GM21786 (cell line): Measurements from ENCODE around the gene MYLK4.
"Not testable (repeated sequence)": the region's sequence is repeated elsewhere in the genome, so short reads cannot be mapped to it uniquely, and the experiment has no call there.

ENCODE experiments used
- ATAC-seq: cut with Tn5 transposase; IDR thresholded peaks from one replicate; pipeline ENCODE4 v1.9.1; 2021; ENCODE audit not compliant: unreplicated experiment

MYLK4 gene

GRCh38 chr6:2780102-2780737 is 29.5 kb upstream of the MYLK4 start:
- ATAC-seq = no peak

GRCh38 chr6:2777249-2777648 is 26.5 kb upstream of the MYLK4 start:
- no peak for ATAC-seq

GRCh38 chr6:2775003-2775402 is 24.3 kb upstream of the MYLK4 start:
- no peak for ATAC-seq

DNA sequence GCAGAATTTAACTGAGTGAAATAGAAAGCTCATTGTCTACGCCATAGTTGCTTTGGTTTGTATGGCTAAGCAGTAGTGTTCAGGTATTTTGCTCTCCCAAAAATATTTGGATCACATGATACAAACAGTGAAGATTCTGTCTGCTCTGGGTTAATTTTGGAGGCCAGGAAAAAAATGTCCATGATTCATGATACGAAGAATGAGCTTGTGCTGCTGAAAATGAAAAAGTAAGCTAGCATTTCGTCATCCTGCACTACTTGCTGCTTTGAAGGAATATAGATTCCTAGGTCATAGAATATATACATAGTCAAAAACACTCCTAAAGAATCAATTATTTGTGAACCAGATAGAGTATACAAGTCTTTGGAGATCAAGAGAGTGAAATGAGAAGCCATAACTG is 22.7 kb upstream of the MYLK4 start:
- no peak for ATAC-seq

DNA sequence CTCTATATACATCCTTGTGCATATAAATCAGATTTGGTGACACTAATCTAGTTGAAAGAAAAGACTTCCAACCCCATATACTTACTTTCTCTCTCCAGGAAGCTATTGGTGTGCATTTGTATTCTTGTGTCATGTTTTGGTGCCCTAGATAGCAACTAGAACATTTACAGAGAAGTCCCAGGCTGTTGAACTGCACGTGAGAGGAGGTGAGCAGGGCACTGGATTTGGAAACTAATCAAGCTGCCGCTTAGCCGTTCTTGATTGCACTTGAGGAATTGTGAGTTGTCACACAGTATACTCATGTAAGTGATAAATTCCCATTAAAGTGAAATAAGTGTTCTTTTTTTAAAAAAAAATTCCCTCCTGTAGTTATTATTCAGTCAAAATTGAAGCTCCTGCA is 22.1 kb upstream of the MYLK4 start:
- no peak for ATAC-seq

DNA sequence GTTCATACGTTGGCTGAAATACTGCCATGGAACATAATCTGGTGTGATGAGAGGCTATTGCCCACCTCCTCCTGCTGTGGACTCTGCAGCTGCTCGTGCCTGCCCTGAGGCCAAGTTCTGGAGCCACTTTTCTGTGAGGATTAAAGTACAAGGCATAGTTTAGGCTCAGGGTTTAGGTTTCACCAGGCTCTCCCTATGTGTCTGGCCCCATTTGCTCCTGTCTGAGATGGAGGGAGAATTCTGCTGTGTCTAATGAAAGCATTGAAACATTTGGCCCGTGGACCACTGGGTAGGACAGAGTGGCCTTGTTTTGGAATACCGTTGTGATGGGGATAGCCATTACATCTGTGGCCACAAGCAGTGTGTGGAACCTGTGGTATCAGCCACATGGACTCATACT is 20.4 kb upstream of the MYLK4 start:
- ATAC-seq = no peak

DNA sequence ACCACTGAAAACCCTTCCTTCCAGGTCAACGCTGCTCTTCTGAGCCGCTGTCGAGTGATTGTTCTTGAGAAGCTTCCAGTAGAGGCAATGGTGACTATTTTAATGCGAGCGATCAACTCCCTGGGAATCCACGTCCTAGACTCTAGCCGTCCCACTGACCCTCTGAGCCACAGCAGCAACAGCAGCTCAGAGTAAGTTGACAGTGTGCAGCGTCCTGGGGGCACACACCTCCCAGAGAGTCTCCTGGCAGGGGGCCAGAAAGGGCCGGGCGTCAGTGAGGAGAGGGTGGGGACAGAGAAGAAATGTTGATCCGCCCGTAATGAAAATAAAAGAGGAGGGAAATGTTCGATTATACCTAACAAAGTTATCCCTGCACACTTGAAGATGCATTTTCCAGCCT is 19.4 kb upstream of the MYLK4 start:
- ATAC-seq = no peak

- ATAC-seq = no peak
These were observed 18.0 kb upstream of the MYLK4 start for GRCh38 chr6:2768696-2769095.

- ATAC-seq = no peak
These were observed 17.2 kb upstream of the MYLK4 start for GRCh38 chr6:2767657-2768524.

DNA sequence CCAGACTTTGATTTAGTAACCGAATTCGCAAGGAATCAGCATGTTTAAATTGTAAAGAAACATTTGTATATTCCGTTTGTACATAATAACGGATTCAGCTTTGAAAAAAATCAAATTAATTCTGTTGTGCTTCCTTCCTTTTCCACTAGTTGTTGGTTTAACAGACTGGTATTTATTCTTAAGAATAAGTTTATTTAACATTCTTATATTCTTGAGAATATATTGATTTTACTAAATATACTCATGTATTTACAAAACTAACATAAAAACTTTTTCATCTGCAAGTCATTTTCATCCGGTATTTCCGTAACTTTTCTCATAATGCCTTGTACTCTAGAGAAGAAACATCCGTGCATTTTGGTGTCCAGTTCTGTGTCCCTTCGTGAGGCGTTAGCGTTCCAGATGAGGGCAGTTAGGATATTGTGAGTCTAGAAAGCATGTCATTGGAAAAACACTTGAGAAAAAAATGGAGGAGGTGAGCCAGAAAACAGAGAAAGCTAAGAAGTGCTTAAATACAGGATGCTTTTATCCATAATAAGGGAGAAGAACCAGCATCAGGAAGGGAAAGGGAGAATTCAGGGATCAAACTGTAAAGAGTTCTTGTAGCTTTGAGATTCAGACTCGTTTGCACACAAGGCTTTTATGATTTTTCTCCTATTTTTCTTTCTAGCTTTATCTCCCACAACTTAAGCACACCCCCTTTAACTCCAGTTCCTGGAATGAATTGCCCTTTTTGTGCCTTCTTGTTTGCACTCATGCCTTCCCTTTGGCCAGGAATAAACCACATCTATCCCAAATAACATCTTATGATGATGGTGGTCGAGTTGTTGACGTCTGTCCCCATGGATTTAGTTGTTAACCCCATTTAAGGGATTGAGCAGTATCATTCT is 16.3 kb upstream of the MYLK4 start:
- no peak for ATAC-seq

DNA sequence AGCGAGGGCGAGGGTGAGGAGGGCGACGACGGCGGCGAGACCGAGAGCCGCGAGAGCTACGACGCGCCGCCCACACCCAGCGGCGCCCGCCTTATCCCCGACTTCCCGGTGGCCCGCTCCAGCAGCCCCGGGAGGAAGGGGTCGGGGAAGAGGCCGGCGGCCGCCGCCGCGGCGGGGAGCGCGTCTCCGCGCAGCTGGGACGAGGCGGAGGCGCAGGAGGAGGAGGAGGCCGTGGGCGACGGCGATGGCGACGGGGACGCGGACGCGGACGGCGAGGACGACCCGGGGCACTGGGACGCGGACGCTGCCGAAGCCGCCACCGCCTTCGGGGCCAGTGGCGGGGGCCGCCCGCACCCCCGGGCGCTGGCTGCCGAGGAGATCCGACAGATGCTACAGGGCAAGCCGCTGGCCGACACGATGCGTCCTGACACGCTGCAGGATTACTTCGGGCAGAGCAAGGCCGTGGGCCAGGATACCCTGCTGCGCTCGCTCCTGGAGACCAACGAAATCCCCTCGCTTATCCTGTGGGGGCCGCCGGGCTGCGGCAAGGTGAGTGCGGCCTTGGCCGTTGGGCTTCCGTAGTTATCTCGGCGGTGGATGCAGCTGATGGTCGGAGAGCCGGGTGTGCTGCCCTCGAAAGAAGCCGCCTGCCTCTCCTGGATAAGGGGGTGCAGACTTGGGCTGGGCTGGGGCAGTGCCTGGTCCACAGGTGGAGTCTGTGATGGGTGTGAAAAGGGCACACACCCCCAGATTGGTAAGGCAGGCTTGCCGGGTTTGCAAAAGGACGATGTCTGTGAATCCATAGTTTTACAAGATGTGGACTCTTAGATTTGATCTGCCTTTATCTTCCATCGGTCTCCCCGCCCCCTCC is 15.4 kb upstream of the MYLK4 start:
- ATAC-seq = peak; percentile 17

- peak; percentile 88 for ATAC-seq
These were observed 14.6 kb upstream of the MYLK4 start, which contains the start of gene WRNIP1 for GRCh38 chr6:2765166-2765895. Gene WRNIP1 (plus strand): TSS chr6:2765393. CDS start chr6:2765623, 230 bp downstream.

- ATAC-seq = peak; percentile 52
These were observed 14.0 kb upstream of the MYLK4 start for GRCh38 chr6:2764610-2765165.

GRCh38 chr6:2763876-2764540 is 13.3 kb upstream of the MYLK4 start:
- ATAC-seq = no peak

GRCh38 chr6:2763345-2763841 is 12.7 kb upstream of the MYLK4 start:
- no peak for ATAC-seq

DNA sequence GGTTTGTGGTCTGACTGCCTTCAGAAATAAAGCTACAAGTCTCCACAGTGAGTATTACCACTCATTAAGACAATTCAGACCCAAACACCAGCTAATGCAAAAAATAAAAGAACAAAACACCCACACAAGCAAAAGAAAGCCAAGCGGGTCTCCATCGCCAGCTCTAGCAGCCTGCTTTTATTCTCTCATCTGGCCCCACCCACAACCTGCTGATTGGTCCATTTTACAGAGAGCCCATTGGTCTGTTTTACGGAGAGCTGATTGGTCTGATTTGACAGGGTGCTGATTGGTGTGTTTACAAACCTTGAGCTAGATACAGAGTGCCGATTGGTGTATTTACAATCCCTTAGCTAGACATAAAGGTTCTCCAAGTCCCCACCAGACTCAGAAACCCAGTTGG is 12.1 kb upstream of the MYLK4 start:
- ATAC-seq = not testable (repeated sequence)

DNA sequence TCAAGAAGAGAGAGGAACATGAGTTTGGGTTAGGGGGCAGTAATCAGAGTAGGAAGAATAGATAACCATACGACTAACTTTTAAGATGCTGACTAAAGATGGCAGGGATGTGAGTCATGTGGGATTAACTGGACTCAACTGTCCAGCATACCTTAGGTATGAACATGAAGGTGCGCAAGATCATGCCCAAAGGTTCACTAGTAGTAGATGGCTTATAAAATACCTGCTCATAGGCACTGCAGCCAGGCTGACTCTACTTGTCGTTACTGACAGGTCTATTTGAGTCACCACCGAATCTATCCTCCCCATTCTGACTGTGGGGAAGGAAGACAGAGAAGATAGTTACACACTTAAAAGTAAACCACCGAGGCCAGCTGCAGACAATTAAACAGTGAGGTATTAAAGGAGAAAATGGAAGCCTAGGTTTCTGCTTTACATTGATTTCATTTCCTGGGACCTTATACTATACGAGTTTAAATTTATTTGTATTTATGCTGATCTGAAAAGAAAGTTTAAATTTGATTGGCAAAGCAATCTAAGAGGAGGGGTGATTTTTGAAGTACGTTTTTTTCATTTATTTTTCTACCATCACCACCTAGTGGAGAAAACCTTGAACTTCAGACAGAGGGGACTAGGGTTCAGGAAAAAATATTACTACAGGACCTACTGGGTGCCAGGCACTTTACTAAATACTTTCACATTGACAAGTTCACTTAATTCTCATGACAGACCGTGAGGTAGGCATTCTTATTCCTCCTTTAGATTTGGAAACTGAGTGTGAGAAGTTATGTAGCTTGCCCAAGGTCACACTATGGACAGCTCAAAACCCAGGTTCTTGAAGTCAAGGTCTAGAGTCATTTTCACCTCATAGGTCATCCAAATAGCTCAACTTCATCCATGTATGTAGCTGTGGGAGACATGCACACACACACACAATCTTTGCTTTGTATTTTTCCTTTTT is 10.4 kb upstream of the MYLK4 start:
- ATAC-seq = no peak

GRCh38 chr6:2758980-2759379 is 8.3 kb upstream of the MYLK4 start:
- no peak for ATAC-seq
